Ecto neural progenitor cell (in vitro differentiated cells): ENCODE results near the gene PSMC1.

Experiments used
- DNase-seq: peaks from one replicate; pipeline ENCODE4 v3.0.0-alpha.2; 2018; ENCODE audit warnings: low spot score

The PSMC1 gene

DNA sequence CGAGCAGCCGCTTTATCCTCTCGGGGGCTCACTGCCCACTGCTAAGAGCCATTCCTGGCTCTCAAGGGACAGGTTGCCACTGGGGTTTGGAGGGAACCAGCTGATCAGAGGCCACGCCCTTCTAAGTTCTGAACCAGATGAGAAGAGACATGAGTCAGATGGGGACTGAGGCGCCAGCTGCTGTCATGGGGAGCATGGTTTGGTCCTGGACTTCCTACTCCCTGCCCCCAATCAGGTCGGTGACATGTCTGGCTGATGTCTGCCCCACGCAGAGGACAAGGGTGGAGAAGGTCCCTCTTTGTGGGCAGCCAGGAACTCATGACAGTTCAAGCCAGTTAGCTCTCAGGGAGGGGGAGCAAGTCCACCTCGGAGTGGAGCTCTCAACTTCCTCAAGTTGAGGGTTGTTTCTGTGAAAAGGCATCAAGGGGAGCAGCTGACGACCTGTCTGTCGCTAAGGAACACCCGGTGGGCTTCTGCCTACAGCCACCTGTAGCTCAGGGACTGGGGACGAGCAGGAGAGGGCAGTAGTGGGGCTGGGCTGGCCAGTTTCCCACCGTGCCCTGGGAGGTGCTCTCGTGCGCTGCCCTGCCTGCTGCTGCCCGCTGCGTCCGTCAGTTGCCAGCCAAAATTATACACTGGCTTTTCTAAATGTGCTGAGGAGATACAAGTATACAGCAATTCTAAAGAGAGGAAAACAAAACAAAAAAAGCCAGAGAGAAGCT, 20.5 kb downstream of the PSMC1 start:
- DNase-seq, result no peak

DNA sequence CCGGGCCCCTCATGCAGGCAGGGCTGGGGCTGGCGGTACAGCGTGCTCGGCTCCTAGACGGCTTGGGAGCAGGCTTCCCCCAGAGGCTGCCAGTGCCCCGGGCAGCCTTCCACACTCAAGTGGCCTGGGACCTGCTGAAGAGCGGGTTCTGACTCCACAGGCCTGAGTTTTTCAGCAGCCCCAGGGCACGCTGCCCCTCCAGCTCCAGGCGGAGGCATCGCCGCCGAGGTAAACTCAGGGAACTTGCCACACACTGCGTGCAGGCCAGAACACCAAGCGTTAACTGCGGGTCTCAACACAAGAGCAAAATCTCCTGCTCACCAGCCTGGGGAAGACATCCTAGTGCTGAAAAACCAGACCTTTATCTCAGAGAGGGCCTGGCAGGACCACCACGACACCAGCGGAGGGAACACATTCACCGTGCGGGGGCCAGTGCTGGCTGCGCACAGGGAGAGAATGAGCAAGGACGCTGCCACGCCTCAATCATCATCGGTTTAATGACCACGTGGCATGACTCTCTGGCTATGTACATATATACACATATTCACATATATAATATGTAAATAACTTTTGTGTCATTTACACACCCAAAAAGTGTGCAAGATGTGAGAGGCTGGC, 21.3 kb downstream of the PSMC1 start:
- no peak for DNase-seq

GRCh38 chr14:90278199-90279175, 22.1 kb downstream of the PSMC1 start:
- DNase-seq, result no peak

GRCh38 chr14:90280096-90280495, 23.7 kb downstream of the PSMC1 start:
- no peak for DNase-seq

GRCh38 chr14:90281261-90281660, 24.9 kb downstream of the PSMC1 start:
- no peak for DNase-seq

DNA sequence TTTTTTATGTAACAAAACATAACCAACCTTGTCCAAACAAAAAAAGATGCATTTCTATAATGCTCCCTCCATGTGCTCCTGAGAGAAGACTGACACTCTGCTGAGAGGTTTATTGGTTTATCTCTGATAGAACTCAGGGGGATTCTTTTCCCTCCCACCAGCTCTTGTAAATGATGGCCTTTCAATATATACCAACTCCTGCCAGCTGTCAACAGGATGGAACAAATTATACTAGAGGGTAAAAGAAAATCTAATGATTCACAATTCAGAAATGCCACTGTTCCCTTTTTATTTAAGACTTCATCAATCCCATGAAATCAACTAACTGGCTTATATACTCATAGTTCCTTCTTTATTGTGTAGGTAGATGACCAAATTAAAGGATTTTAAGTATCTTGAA, 25.4 kb downstream of the PSMC1 start:
- no peak for DNase-seq

- DNase-seq, result no peak
Measured at GRCh38 chr14:90287791-90288190, 31.4 kb downstream of the PSMC1 start.

- DNase-seq, result no peak
Measured at GRCh38 chr14:90288651-90289355, 32.5 kb downstream of the PSMC1 start.

DNA sequence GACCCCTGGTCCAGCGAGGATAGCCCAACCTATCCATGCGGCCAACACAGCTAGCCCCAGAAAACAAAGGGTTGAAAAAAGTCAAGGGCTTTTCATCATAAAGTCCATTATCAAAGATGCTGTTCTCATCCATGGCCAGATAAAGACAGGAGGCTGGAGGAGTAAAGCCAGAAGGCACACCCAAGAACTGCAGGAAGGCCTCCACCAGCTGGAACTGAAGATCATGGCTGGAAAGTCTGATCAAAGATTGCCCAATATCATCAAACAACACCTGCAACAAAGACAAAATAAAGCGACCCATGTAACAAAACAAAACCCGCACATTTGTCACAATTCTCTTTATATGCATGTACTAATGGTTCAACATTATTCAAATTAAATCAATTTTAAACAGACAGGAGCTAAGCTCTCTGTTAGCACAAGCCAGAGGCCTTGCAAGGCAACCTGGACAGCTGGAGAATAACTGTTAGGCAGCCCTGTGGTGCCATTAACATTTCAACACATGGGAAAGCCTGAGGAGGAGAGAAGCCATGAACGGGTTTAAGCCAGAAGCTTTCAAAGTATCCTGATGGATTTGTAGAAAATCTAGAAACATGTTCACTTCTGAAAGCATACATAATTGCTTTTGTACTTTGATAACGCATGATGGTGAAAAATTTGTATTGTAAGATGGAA, 34.1 kb downstream of the PSMC1 start:
- no peak for DNase-seq

DNA sequence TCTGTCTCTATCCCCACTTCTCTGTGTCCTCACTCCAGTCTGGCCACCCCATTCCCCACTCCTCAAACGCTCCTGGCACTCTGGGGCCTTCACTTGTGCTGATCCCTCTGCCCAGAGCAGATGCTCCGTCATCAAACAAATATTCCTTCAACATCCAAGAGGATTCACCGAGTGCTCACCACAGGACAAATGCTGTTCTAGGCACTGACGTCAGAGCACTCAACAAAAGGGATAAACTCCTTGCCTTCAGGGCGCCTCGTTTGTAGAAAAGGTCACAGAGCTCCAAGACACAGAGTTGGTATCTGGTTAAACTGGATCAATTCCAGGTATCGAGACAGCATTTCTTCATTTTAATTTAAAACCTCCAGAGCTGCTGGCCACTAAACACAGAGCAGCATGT, 35.3 kb downstream of the PSMC1 start:
- DNase-seq, result no peak

DNA sequence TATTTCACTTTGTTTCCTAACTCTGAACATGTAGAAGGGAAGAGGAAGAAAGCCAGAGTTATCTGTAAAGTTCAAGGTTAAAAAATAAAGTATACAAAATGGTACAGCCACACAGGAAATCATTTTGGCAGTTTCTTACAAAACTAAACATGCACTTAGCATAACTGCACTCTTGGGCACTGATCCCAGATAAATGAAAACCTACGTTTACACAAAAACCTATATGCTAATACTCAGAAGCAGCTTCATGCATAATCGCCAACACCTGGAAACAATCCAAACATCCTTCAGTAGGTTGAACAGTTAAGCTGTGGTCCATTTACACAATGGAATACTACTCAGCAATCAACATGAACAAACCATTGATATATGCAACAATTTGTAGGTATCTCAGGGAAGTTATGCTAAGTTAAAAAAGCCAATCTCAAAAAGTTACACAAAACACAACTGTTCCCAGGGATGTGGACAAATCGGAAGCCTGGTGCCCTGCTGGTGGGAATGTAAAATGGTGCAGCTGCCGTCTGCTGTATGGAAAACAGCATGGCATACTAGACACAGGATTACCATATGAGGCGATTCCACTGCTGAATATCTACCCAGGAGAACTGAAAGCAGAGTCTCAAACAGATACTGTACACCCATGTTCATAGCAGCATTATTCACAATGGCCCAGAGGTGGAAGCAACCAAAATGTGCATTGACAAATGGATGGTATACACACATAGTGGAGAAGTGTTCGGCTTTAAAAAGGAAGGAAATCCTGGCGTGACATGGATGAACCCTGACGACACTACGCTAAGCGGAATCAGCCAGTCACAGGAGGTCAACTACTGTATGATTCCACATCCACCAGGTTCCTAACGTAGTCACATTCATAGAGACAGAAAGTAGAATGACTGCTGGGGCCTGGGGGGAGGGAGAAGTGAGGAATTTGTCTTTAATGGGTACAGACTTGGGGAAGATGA, 37.7 kb downstream of the PSMC1 start:
- DNase-seq, result no peak

DNA sequence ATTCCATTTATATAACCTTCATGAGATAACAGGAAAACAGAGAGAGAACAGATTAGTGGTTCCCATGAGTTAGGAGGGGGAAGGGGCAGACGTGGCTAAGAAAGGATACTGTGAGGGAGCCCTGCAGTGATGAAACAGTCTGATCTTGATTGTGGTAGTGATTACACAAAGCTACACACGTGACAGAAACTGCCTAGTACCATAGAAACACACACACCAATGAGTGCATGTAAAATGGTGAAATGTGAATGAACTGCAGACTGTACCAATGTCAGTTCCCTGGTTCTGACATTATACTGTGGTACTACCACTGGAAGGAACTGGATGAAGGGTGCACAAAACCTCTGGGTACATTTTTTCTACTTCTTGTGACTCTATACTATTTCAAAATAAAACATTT, 38.5 kb downstream of the PSMC1 start:
- DNase-seq, result no peak

- no peak for DNase-seq
Measured at GRCh38 chr14:90295870-90296516, 39.6 kb downstream of the PSMC1 start.

GRCh38 chr14:90296641-90297040, 40.3 kb downstream of the PSMC1 start:
- no peak for DNase-seq

- no peak for DNase-seq
Measured at GRCh38 chr14:90297876-90298629, 41.7 kb downstream of the PSMC1 start.

DNA sequence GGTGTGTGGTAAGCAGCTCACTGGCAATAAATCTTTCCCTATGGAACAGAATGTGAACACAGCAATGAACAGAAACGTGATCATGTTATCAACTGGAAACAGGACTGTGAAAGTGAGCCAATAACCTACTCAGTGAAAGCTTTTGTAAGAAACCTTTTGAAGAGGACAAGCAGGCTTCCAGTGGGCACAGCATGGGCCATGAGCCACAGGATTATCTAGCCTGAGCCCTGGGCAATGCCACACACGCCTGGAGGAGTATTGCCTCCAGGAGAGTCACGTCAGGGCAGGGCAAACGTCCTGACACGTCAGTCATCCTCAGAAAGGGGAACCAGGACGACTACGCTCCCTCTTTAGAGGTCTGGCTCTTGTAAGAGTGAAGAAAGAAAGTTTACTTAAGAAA, 43.1 kb downstream of the PSMC1 start:
- no peak for DNase-seq

- no peak for DNase-seq
Measured at GRCh38 chr14:90300611-90301047, 44.3 kb downstream of the PSMC1 start.

DNA sequence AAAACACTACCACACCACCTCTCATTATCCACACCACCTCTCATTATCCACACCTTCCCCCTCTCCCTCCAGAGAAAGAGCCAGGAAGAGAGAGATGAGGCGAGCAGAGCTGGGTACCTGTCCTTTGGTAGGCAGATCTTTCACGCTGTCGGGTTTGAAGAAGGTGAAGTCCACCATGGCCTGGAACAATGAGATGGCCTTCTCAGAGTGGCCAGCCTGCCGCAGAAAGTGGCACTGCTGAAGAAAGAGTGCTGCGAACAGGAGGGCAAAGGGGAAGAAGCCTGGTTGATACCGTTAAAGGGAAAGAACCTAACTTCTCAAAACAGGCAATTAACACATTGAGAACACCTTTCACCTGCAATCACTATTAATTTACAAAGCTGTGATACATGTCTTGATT, 44.8 kb downstream of the PSMC1 start:
- DNase-seq, result no peak

- DNase-seq, result no peak
Measured at GRCh38 chr14:90301668-90302090, 45.3 kb downstream of the PSMC1 start.
